ENCODE data around the gene RHOV. TPM values are rescaled to one million over a fixed set of nuclear protein-coding genes. Genes with fewer than 3 reads are reported as not detected.

Gene RHOV
- total RNA-seq, 1 experiment from 2014 or later: 6.0 TPM

GRCh38 chr15:40855706-40856234 is 18.3 kb downstream of the RHOV start:
- Histone ChIP-seq H3K36me3 (ENCODE audit: control insufficient read depth in 1 of 2, insufficient read depth in 2 of 2, low read length in 2 of 2) (peaks cover 16 to 22% of the 10 kb centered on the region in 2 experiments; a peak in 3 of 4 replicates), H3K27me3 (ENCODE audit: insufficient read depth, low read length) (no peaks in the 10 kb centered on the region), H3K4me2 (ENCODE audit: low read length) (no peak overlapping the region), H3K4me3 (replicated peaks in 1 of 2; ENCODE audit: low read depth in 1 of 2, low read length in 2 of 2) (no peak overlapping the region), H3K9ac (ENCODE audit: low read length) (no peak overlapping the region), H4K20me1 (ENCODE audit: insufficient read depth) (no peaks in the 10 kb centered on the region), H3K4me1 (ENCODE audit: control insufficient read depth in 1 of 2, insufficient read depth in 2 of 2, low read length in 2 of 2) (peaks cover 11 to 20% of the 10 kb centered on the region in 2 experiments), H3K9me2 (ENCODE audit: insufficient read depth) (no peaks in the 10 kb centered on the region), H3K9me3 (ENCODE audit: control insufficient read depth in 1 of 2, insufficient read depth in 1 of 2, low read depth in 1 of 2, low read length in 2 of 2) (no peaks in the 10 kb centered on the region), H3K27ac (ENCODE audit: low read depth, low read length) (no peak overlapping the region), H2AFZ (ENCODE audit: low read depth, low read length, poor library complexity, severe bottlenecking) (no peak overlapping the region), H3K79me2 (ENCODE audit: insufficient read depth, low read length) (peaks cover 10% of the 10 kb centered on the region; the same call in 1 of the 2 replicates)
- POLR2A ChIA-PET: interaction anchor here (2.7 kb wide), 1 partner anchor 9 kb away, joined by 13 read pairs; no protein-coding TSS in a partner anchor
- BruUV-seq (replicated peaks): no TSS peak
- ATAC-seq: no peak
- no peak for DNase-seq (ENCODE audit: low read depth, low spot score)
- RAD21 ChIA-PET (ENCODE audit: low non-redundant PET in 1 of 2, low total read pairs in 2 of 2, uncharacterized antibody in 2 of 2, unreplicated experiment in 2 of 2): interaction anchor here in 1 of 2 experiments (4.0 kb wide), 1 partner anchor 36 kb away, joined by 29 read pairs; no protein-coding TSS in a partner anchor
- TF ChIP-seq EZH2 (IDR thresholded peaks at IDR 0.05) (no peak), POLR2AphosphoS5 (IDR thresholded peaks at IDR 0.05; ENCODE audit: low read depth, low read length) (no peak), EGR1 (IDR thresholded peaks at IDR 0.05; ENCODE audit: low read depth) (no peak), CTCF (IDR thresholded peaks at IDR 0.05 in 2 of 3, conservative IDR thresholded peaks at IDR 0.05 in 1 of 3; ENCODE audit: borderline replicate concordance in 1 of 3, insufficient read depth in 1 of 3, low read depth in 2 of 3, low read length in 2 of 3) (no peak), ZNF274 (IDR thresholded peaks at IDR 0.05; ENCODE audit: low read depth, low read length) (no peak), FOSL1 (IDR thresholded peaks at IDR 0.05; ENCODE audit: low read depth) (no peak)
- intact Hi-C loops (cut with micrococcal nuclease): no loop called here
- CTCF ChIA-PET: interaction anchor here (1.2 to 6.2 kb wide), 3 partner anchors 12 to 40 kb away, joined by 3 to 166 read pairs (median 5); partner anchors contain the start of genes SPINT1 and VPS18

- no peak for DNase-seq (ENCODE audit: low read depth, low spot score)
- Histone ChIP-seq H3K4me2 (ENCODE audit: low read length) (no peak overlapping the region), H3K79me2 (ENCODE audit: insufficient read depth, low read length) (peaks cover 25% of the 10 kb centered on the region), H3K4me1 (ENCODE audit: control insufficient read depth in 1 of 2, insufficient read depth in 2 of 2, low read length in 2 of 2) (peaks cover 9 to 15% of the 10 kb centered on the region in 2 experiments), H3K4me3 (replicated peaks in 1 of 2; ENCODE audit: low read depth in 1 of 2, low read length in 2 of 2) (no peak overlapping the region), H2AFZ (ENCODE audit: low read depth, low read length, poor library complexity, severe bottlenecking) (no peak overlapping the region), H3K27ac (ENCODE audit: low read depth, low read length) (no peak overlapping the region), H3K27me3 (ENCODE audit: insufficient read depth, low read length) (no peaks in the 10 kb centered on the region), H3K9me3 (ENCODE audit: control insufficient read depth in 1 of 2, insufficient read depth in 1 of 2, low read depth in 1 of 2, low read length in 2 of 2) (no peaks in the 10 kb centered on the region), H3K36me3 (ENCODE audit: control insufficient read depth in 1 of 2, insufficient read depth in 2 of 2, low read length in 2 of 2) (peaks cover 21 to 34% of the 10 kb centered on the region in 2 experiments), H3K9ac (ENCODE audit: low read length) (no peak overlapping the region), H3K9me2 (ENCODE audit: insufficient read depth) (no peaks in the 10 kb centered on the region), H4K20me1 (ENCODE audit: insufficient read depth) (no peaks in the 10 kb centered on the region)
- POLR2A ChIA-PET: no interaction called here
- RAD21 ChIA-PET (ENCODE audit: low non-redundant PET in 1 of 2, low total read pairs in 2 of 2, uncharacterized antibody in 2 of 2, unreplicated experiment in 2 of 2): no interaction called here
- ATAC-seq: no peak
- CTCF ChIA-PET: interaction anchor here (6.2 kb wide), 1 partner anchor 42 kb away, joined by 166 read pairs; the partner anchor contains the start of gene VPS18
- intact Hi-C loops (cut with micrococcal nuclease): no loop called here
- no peak for TF ChIP-seq JUND (IDR thresholded peaks at IDR 0.05)
- TF ChIP-seq CTCF (IDR thresholded peaks at IDR 0.05 in 2 of 3, conservative IDR thresholded peaks at IDR 0.05 in 1 of 3; ENCODE audit: borderline replicate concordance in 1 of 3, insufficient read depth in 1 of 3, low read depth in 2 of 3, low read length in 2 of 3): no peak
- TF ChIP-seq FOSL1 (IDR thresholded peaks at IDR 0.05; ENCODE audit: low read depth): no peak
- no peak for TF ChIP-seq POLR2AphosphoS5 (IDR thresholded peaks at IDR 0.05; ENCODE audit: low read depth, low read length)
- TF ChIP-seq CEBPB (IDR thresholded peaks at IDR 0.05; ENCODE audit: low read depth): no peak
- no peak for TF ChIP-seq POLR2A (IDR thresholded peaks at IDR 0.05; ENCODE audit: borderline replicate concordance, extremely low read depth, insufficient read depth, insufficient read length)
- no peak for TF ChIP-seq SIN3A (IDR thresholded peaks at IDR 0.05; ENCODE audit: low read depth)
- TF ChIP-seq ZNF274 (IDR thresholded peaks at IDR 0.05; ENCODE audit: low read depth, low read length): no peak
- TF ChIP-seq CBX3 (IDR thresholded peaks at IDR 0.05; ENCODE audit: low read depth): no peak
- no peak for TF ChIP-seq EGR1 (IDR thresholded peaks at IDR 0.05; ENCODE audit: low read depth)
- TF ChIP-seq SRF (IDR thresholded peaks at IDR 0.05; ENCODE audit: low read depth): no peak
- TF ChIP-seq ELF1 (IDR thresholded peaks at IDR 0.05; ENCODE audit: borderline replicate concordance, low read depth): no peak
- TF ChIP-seq EZH2 (IDR thresholded peaks at IDR 0.05): no peak
- no peak for TF ChIP-seq ZFX (IDR thresholded peaks at IDR 0.05)
- no TSS peak for BruUV-seq (replicated peaks)
Measured at GRCh38 chr15:40854161-40854560, 19.9 kb downstream of the RHOV start.
